GM12873 (cell line): ENCODE results near the gene TMEM82.

Source experiments
- CTCF ChIP-seq: IDR thresholded peaks from 2 replicates; pipeline ENCODE4 v1.5.1; 2012; ENCODE audit warnings: low read depth, mild to moderate bottlenecking, moderate library complexity, low read length, control low read depth; ENCODE audit not compliant: insufficient read depth; ENCODE audit errors: missing control alignments

TMEM82 gene

GRCh38 chr1:15733218-15733725 is 9.0 kb upstream of the TMEM82 start:
- TF ChIP-seq CTCF = no peak

GRCh38 chr1:15733726-15734226 is 8.5 kb upstream of the TMEM82 start:
- no peak for TF ChIP-seq CTCF

GRCh38 chr1:15734296-15734695 is 8.0 kb upstream of the TMEM82 start:
- TF ChIP-seq CTCF = no peak

GRCh38 chr1:15734901-15735300 is 7.4 kb upstream of the TMEM82 start:
- TF ChIP-seq CTCF = no peak

- no peak for TF ChIP-seq CTCF
These were observed 6.8 kb upstream of the TMEM82 start for GRCh38 chr1:15735304-15736037.

- no peak for TF ChIP-seq CTCF
These were observed 6.0 kb upstream of the TMEM82 start, which contains the start of gene SLC25A34 for GRCh38 chr1:15736038-15736891. Gene SLC25A34, plus strand, starts transcription at chr1:15736258. Its CDS starts 228 bp downstream, at chr1:15736486.

- no peak for TF ChIP-seq CTCF
These were observed 5.4 kb upstream of the TMEM82 start for GRCh38 chr1:15736892-15737261.
